NCI-H2196 (cell line): Measurements from ENCODE around the gene TMEM135.
"Not testable (repeated sequence)": the region's sequence is repeated elsewhere in the genome, so short reads cannot be mapped to it uniquely, and the experiment has no call there.

Experiments
- DNase-seq: peaks from one replicate; lab custom pipeline; 2025; ENCODE audit not compliant: unreplicated experiment; lab: John Stamatoyannopoulos, UW

TMEM135 gene

GRCh38 chr11:87139475-87139874 lies 101.7 kb downstream of the TMEM135 start:
- DNase-seq, result no peak

GRCh38 chr11:87141322-87141721 lies 103.6 kb downstream of the TMEM135 start:
- DNase-seq, result no peak

- no peak for DNase-seq
Measured at GRCh38 chr11:87141980-87142514, 104.3 kb downstream of the TMEM135 start.

- DNase-seq, result no peak
Measured at GRCh38 chr11:87142594-87142993, 104.9 kb downstream of the TMEM135 start.

GRCh38 chr11:87143641-87144040 lies 105.9 kb downstream of the TMEM135 start:
- no peak for DNase-seq

GRCh38 chr11:87144252-87144651 lies 106.5 kb downstream of the TMEM135 start:
- no peak for DNase-seq

- no peak for DNase-seq
Measured at GRCh38 chr11:87148749-87149148, 111.0 kb downstream of the TMEM135 start.

GRCh38 chr11:87149782-87150181 lies 112.0 kb downstream of the TMEM135 start:
- DNase-seq, result not testable (repeated sequence)

- DNase-seq, result no peak
Measured at GRCh38 chr11:87150936-87151335, 113.2 kb downstream of the TMEM135 start.

- no peak for DNase-seq
Measured at GRCh38 chr11:87154246-87154645, 116.5 kb downstream of the TMEM135 start.

- no peak for DNase-seq
Measured at GRCh38 chr11:87156970-87157369, 119.2 kb downstream of the TMEM135 start.

- DNase-seq, result not testable (repeated sequence)
Measured at GRCh38 chr11:87169076-87169475, 131.3 kb downstream of the TMEM135 start.

- peak; percentile 73 for DNase-seq
Measured at GRCh38 chr11:87173185-87174039, 135.7 kb downstream of the TMEM135 start.

- DNase-seq, result no peak
Measured at GRCh38 chr11:87174870-87175269, 137.1 kb downstream of the TMEM135 start.

GRCh38 chr11:87176044-87176443 lies 138.3 kb downstream of the TMEM135 start:
- DNase-seq, result no peak

- DNase-seq, result no peak
Measured at GRCh38 chr11:87179621-87180020, 141.9 kb downstream of the TMEM135 start.

- no peak for DNase-seq
Measured at GRCh38 chr11:87180742-87181141, 143.0 kb downstream of the TMEM135 start.

GRCh38 chr11:87181143-87181542 lies 143.4 kb downstream of the TMEM135 start:
- no peak for DNase-seq

GRCh38 chr11:87185228-87185627 lies 147.5 kb downstream of the TMEM135 start:
- no peak for DNase-seq

GRCh38 chr11:87187076-87187475 lies 149.3 kb downstream of the TMEM135 start:
- no peak for DNase-seq

- no peak for DNase-seq
Measured at GRCh38 chr11:87187930-87188329, 150.2 kb downstream of the TMEM135 start.

GRCh38 chr11:87188396-87188795 lies 150.7 kb downstream of the TMEM135 start:
- not testable (repeated sequence) for DNase-seq

GRCh38 chr11:87188921-87189320 lies 151.2 kb downstream of the TMEM135 start:
- not testable (repeated sequence) for DNase-seq
